Superior temporal gyrus (tissue), 1 donor: ENCODE data around the gene OR1E2.
"Not testable (repeated sequence)": the region's sequence is repeated elsewhere in the genome, so short reads cannot be mapped to it uniquely, and the experiment has no call there.

Experiments used
- DNase-seq: peaks from one replicate; pipeline ENCODE4 v3.0.0-alpha.2; 2016; ENCODE audit errors: extremely low spot score

Gene OR1E2

GRCh38 chr17:3397801-3398200, 35.8 kb downstream of the OR1E2 start:
- DNase-seq = not testable (repeated sequence)

GRCh38 chr17:3389791-3390190, 43.9 kb downstream of the OR1E2 start:
- DNase-seq = no peak

- no peak for DNase-seq
Measured at GRCh38 chr17:3385869-3386816, 47.5 kb downstream of the OR1E2 start, which contains the start of gene OR3A2. OR3A2 (minus strand) TSS chr17:3386308.
